SK-N-SH (cell line): ENCODE data around the gene HOXC6. TPM values are rescaled to one million over a fixed set of nuclear protein-coding genes. Genes with fewer than 3 reads are reported as not detected.
A peak's percentile ranks its signal among the peaks of the same experiment; 100 is the strongest.

Experiments used
- CTCF ChIA-PET: fragments of 300-600, 350-600 bp; formaldehyde crosslinking; extraction: SDS; loops from one replicate; lab custom pipeline; 2021; lab: Yijun Ruan, JAX
- POLR2A ChIA-PET: fragments of 350-600 bp; sonication (Branson Sonifier 250); formaldehyde crosslinking; extraction: SDS; loops from one replicate; lab custom pipeline; 2020; ENCODE audit warnings: antibody characterized with exemption, inconsistent platforms; lab: Yijun Ruan, JAX
- DNase-seq: peaks from one replicate; pipeline ENCODE4 v3.0.0; 2012
- H2AFZ ChIP-seq: fragments of 200-600 bp; sonication (generic); 2 replicates; pipeline ENCODE4 v1.8.1; 2016; ENCODE audit warnings: antibody characterized with exemption, mild to moderate bottlenecking, low read depth
- H3F3A ChIP-seq: fragments of 200-600 bp; sonication (generic); replicated peaks from 2 replicates; pipeline ENCODE3; 2016; ENCODE audit warnings: antibody characterized with exemption, mild to moderate bottlenecking; ENCODE audit not compliant: insufficient read depth
- H3K27ac ChIP-seq, 2 experiments: fragments of 200-500 bp in 1 of 2; fragments of 200-600 bp in 1 of 2; sonication (Bioruptor generic) in 1 of 2; sonication (generic), shearing (Covaris generic) in 1 of 2; 2 replicates each; pipeline versions ENCODE4 v1.5.1 to v1.6.1; 2014 to 2016; ENCODE audit warnings: low read depth in 2 of 2, inconsistent platforms in 1 of 2, low read length in 1 of 2, mild to moderate bottlenecking in 1 of 2, mixed read lengths in 1 of 2
- H3K27me3 ChIP-seq: fragments of 200-600 bp; sonication (generic), shearing (Covaris generic); 2 replicates; pipeline ENCODE4 v1.6.1; 2016; ENCODE audit warnings: mixed run types; ENCODE audit not compliant: insufficient read depth
- H3K36me3 ChIP-seq, 2 experiments: fragments of 200-500 bp in 1 of 2; fragments of 200-600 bp in 1 of 2; sonication (Bioruptor generic) in 1 of 2; sonication (generic) in 1 of 2; replicated peaks in 1 of 2; 2 replicates each; pipeline versions ENCODE3 to v1.5.1; 2014 to 2016; ENCODE audit warnings: low read length in 1 of 2, mild to moderate bottlenecking in 1 of 2; ENCODE audit not compliant: insufficient read depth in 2 of 2, control insufficient read depth in 1 of 2
- H3K4me1 ChIP-seq, 2 experiments: fragments of 200-500 bp in 1 of 2; fragments of 200-600 bp in 1 of 2; sonication (Bioruptor generic) in 1 of 2; sonication (generic), shearing (Covaris generic) in 1 of 2; 2 replicates each; pipeline versions ENCODE4 v1.5.1 to v1.6.1; 2014 to 2016; ENCODE audit warnings: low read depth in 1 of 2, low read length in 1 of 2, mixed run types in 1 of 2; ENCODE audit not compliant: insufficient read depth in 2 of 2, control insufficient read depth in 1 of 2
- H3K4me2 ChIP-seq: fragments of 200-600 bp; sonication (generic), shearing (Covaris generic); 2 replicates; pipeline ENCODE4 v1.6.1; 2017; ENCODE audit warnings: mixed run types
- H3K4me3 ChIP-seq, 2 experiments: fragments of 200-500 bp in 1 of 2; fragments of 200-600 bp in 1 of 2; sonication (Bioruptor generic) in 1 of 2; sonication (generic), shearing (Covaris generic) in 1 of 2; 2 replicates each; pipeline versions ENCODE4 v1.5.1 to v1.8.1; 2014 to 2016; ENCODE audit warnings: low read depth in 2 of 2, inconsistent platforms in 1 of 2, low read length in 1 of 2, mild to moderate bottlenecking in 1 of 2, mixed read lengths in 1 of 2, moderate library complexity in 1 of 2
- H3K79me2 ChIP-seq: fragments of 200-600 bp; sonication (generic); 2 replicates; pipeline ENCODE4 v1.8.1; 2017; ENCODE audit warnings: mild to moderate bottlenecking; ENCODE audit not compliant: insufficient read depth
- H3K9ac ChIP-seq: fragments of 200-600 bp; sonication (generic); 2 replicates; pipeline ENCODE4 v1.6.1; 2017; ENCODE audit warnings: mixed run types
- H3K9me2 ChIP-seq: fragments of 200-600 bp; sonication (generic); 2 replicates; pipeline ENCODE4 v1.6.1; 2017; ENCODE audit warnings: mixed run types
- H3K9me3 ChIP-seq: fragments of 200-600 bp; sonication (generic); 2 replicates; pipeline ENCODE4 v1.6.1; 2017; ENCODE audit warnings: mixed run types, mild to moderate bottlenecking, moderate library complexity
- H4K20me1 ChIP-seq: fragments of 200-600 bp; sonication (generic); 2 replicates; pipeline ENCODE4 v1.6.1; 2017; ENCODE audit warnings: mild to moderate bottlenecking, mixed run types; ENCODE audit not compliant: insufficient read depth
- FOXM1 ChIP-seq: IDR thresholded peaks from 2 replicates; pipeline ENCODE4 v1.4.0; 2012; ENCODE audit warnings: low read depth, mild to moderate bottlenecking
- MXI1 ChIP-seq: IDR thresholded peaks from 2 replicates; pipeline ENCODE4 v1.6.1; 2012; ENCODE audit warnings: mild to moderate bottlenecking, low read depth, low read length, improper control_type of control experiment
- NRF1 ChIP-seq: IDR thresholded peaks from 2 replicates; pipeline ENCODE4 v1.6.1; 2012; ENCODE audit warnings: low read depth, mild to moderate bottlenecking, low read length
- RCOR1 ChIP-seq: fragments of 150-350 bp; IDR thresholded peaks from 2 replicates; pipeline ENCODE4 v1.6.1; 2017; ENCODE audit warnings: antibody characterized with exemption, low read length
- SIN3A ChIP-seq: IDR thresholded peaks from 2 replicates; pipeline ENCODE4 v1.6.1; 2012; ENCODE audit warnings: low read depth, mild to moderate bottlenecking, low read length, moderate library complexity, borderline replicate concordance
- WGBS: methylation state at CpG from one replicate; pipeline ENCODE4 v1.1.6; 2017; ENCODE audit warnings: low lambda C conversion rate; 5-methylcytosine and 5-hydroxymethylcytosine counted together
- polyA plus RNA-seq, 3 experiments: library from polyadenylated mRNA; depleted of rRNA; stranded (reverse); fragments of >200 nt; gene quantifications; 2 replicates each; pipeline ENCODE4 v1.2.3, GENCODE V29; 2012
- TF ChIP-seq, protein P1 (sequence below): fragments of 150-350 bp; IDR thresholded peaks from 2 replicates; pipeline ENCODE4 v1.6.1; 2017; ENCODE audit warnings: antibody characterized with exemption, low read length, low read depth, borderline replicate concordance

The HOXC6 gene
- polyA plus RNA-seq, 1 of the 3 experiments (the other 2 are of a cell fraction) = 9.1 TPM

DNA sequence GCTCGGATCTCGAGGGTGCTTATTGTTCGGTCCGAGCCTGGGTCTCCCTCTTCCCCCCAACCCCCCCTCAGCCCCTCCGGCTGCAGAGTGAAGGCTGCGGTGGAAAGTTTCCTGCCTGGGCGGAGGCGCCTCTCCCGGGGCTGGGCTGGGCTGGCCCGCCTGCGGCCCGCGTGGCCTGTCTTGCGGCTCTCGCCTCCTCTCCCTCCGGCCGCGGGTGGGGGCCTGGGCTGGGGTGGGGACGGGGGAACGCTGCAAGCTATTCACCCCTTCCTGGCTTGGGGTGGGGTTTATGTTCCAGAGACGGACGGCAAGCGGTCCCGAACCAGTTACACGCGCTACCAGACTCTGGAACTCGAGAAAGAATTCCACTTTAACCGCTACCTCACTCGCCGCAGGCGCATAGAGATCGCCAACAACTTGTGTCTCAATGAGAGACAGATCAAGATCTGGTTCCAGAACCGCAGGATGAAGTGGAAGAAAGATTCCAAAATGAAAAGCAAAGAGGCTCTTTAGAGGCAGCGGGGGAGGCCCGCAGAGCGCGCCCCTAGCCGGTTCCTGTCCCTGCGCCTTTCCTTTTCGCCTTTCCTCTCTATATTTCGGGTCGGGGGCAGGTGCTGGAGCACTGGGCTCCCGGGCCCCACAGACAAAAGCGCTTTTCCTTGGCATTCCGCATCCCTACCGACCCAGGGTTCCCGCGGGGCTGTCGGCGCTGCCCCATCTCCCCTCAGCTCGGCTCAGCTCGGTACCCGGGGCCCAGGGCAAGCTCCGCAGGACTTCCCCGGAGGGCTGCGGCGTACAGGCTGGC lies 5.9 kb downstream of the HOXC6 start:
- peak overlapping the region in 1 of 2 experiments; percentile 93; a peak in 1 of 4 replicates for H3K27ac ChIP-seq
- 0 out of 2 replicates have a peak, but pooled peaks have one; percentile 20 for TF ChIP-seq SIN3A
- no peak for TF ChIP-seq RCOR1
- TF ChIP-seq FOXM1 = no peak
- no peak for TF ChIP-seq NRF1
- TF ChIP-seq, protein P1, sequence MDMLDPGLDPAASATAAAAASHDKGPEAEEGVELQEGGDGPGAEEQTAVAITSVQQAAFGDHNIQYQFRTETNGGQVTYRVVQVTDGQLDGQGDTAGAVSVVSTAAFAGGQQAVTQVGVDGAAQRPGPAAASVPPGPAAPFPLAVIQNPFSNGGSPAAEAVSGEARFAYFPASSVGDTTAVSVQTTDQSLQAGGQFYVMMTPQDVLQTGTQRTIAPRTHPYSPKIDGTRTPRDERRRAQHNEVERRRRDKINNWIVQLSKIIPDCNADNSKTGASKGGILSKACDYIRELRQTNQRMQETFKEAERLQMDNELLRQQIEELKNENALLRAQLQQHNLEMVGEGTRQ = no peak
- TF ChIP-seq, all 33 proteins: peak for 1
- no peaks in the 10 kb centered on the region for H3K27me3 ChIP-seq
- peak overlapping the region; percentile 55; the same call in 1 of the 2 replicates for H3K9ac ChIP-seq
- peak; percentile 83 for DNase-seq
- no peaks in the 10 kb centered on the region for H3K9me3 ChIP-seq
- peak overlapping the region; percentile 52 to 60; a peak in 3 of 4 replicates for H3K4me3 ChIP-seq
- 83% methylated on average over 40 of the region's 57 CpGs for WGBS
- ChIA-PET CTCF (interaction anchor here (0.8 to 23.2 kb wide), 11 partner anchors 10 to 336 kb away, joined by 3 to 548 read pairs (median 42); partner anchors contain the start of genes HOXC10, HOXC4, HOXC8 and SMUG1), POLR2A (interaction anchor here (3.4 kb wide), 1 partner anchor 19 kb away, joined by 25 read pairs; the partner anchor contains the start of gene HOXC4)
- no peaks in the 10 kb centered on the region for H3K9me2 ChIP-seq
- peaks cover 8% of the 10 kb centered on the region for H3F3A ChIP-seq
- peak overlapping the region; percentile 74 for H3K4me2 ChIP-seq
- peak overlapping the region; percentile 81; the same call in 1 of the 2 replicates for H2AFZ ChIP-seq
- H4K20me1 ChIP-seq = no peaks in the 10 kb centered on the region
- no peaks in the 10 kb centered on the region for H3K79me2 ChIP-seq
- no peaks in the 10 kb centered on the region for H3K36me3 ChIP-seq
- peaks cover 0 to 50% of the 10 kb centered on the region in 2 experiments; a peak in 1 of 4 replicates for H3K4me1 ChIP-seq

DNA sequence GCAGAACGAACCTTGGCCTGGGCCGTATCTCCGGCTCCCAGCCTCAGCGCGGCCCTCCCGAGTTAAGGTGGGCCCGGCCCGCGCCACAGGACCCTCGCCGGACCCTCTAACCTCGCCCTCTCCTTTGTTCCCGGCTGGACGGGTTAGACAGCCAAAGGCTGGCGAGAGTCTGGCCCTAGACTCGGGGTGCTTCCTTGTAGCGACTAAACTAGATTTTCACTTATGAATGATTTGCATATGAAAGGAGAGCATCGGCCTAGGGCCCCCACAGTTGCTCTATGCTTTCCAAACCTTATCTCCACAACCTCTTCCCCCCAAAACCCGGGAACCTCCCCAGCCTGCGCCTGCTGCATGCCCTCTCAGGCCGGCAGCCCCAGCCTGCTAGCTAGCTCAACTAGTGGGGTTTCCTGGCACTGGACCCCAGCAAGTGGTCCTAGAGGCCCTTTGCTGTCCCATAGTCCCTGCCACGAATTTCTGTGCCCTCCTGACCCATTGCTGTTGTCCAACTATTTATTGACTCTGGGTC lies 6.6 kb downstream of the HOXC6 start:
- WGBS = 95% methylated on average over 21 of the region's 22 CpGs
- Histone ChIP-seq H3K36me3 (no peaks in the 10 kb centered on the region), H4K20me1 (no peaks in the 10 kb centered on the region), H3K27ac (no peak overlapping the region; a peak in 1 of 4 replicates), H3K9me3 (no peaks in the 10 kb centered on the region), H3K27me3 (no peaks in the 10 kb centered on the region), H3F3A (peaks cover 8% of the 10 kb centered on the region)
- no peak for TF ChIP-seq MXI1
- TF ChIP-seq, all 33 proteins: peak for 0
- Histone ChIP-seq H2AFZ (no peak overlapping the region), H3K4me1 (peaks cover 0 to 46% of the 10 kb centered on the region in 2 experiments; a peak in 1 of 4 replicates), H3K9ac (no peak overlapping the region), H3K9me2 (no peaks in the 10 kb centered on the region), H3K4me2 (no peak overlapping the region), H3K79me2 (no peaks in the 10 kb centered on the region), H3K4me3 (no peak overlapping the region)
- CTCF ChIA-PET = interaction anchor here (1.0 to 23.2 kb wide), 8 partner anchors 11 to 1896 kb away, joined by 3 to 548 read pairs (median 18); partner anchors contain the start of genes DGKA, HOXC10, HOXC4 and SMUG1
- POLR2A ChIA-PET = interaction anchor here (1.2 to 3.4 kb wide), 2 partner anchors 18 to 95 kb away, joined by 3 to 25 read pairs; partner anchors contain the start of gene HOXC4
- no peak for DNase-seq
